PC-9 (cell line): ENCODE measurements around the gene CLPTM1L.

Experiments
- EZH2 ChIP-seq: fragments of 200-600 bp; sonication (generic); IDR thresholded peaks from 2 replicates; pipeline ENCODE4 v1.8.0; 2017; ENCODE audit warnings: antibody characterized with exemption, low read depth
- TF ChIP-seq, protein P1 (sequence below): fragments of 200-600 bp; sonication (generic); conservative IDR thresholded peaks from 2 replicates; pipeline ENCODE4 v1.6.1; 2017; ENCODE audit warnings: mixed run types, antibody characterized with exemption, mild to moderate bottlenecking, moderate library complexity

GRCh38 chr5:1278216-1278615 is 66.7 kb downstream of the CLPTM1L start:
- TF ChIP-seq, protein P1, sequence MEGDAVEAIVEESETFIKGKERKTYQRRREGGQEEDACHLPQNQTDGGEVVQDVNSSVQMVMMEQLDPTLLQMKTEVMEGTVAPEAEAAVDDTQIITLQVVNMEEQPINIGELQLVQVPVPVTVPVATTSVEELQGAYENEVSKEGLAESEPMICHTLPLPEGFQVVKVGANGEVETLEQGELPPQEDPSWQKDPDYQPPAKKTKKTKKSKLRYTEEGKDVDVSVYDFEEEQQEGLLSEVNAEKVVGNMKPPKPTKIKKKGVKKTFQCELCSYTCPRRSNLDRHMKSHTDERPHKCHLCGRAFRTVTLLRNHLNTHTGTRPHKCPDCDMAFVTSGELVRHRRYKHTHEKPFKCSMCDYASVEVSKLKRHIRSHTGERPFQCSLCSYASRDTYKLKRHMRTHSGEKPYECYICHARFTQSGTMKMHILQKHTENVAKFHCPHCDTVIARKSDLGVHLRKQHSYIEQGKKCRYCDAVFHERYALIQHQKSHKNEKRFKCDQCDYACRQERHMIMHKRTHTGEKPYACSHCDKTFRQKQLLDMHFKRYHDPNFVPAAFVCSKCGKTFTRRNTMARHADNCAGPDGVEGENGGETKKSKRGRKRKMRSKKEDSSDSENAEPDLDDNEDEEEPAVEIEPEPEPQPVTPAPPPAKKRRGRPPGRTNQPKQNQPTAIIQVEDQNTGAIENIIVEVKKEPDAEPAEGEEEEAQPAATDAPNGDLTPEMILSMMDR, result no peak
- no peak for TF ChIP-seq EZH2
